Measurements from ENCODE around the gene TMEM106B. TPM values are rescaled to one million over a fixed set of nuclear protein-coding genes. Genes with fewer than 3 reads are reported as not detected.
"Not testable (repeated sequence)": the region's sequence is repeated elsewhere in the genome, so short reads cannot be mapped to it uniquely, and the experiment has no call there.

The TMEM106B gene
- 2.4 TPM for polyA plus RNA-seq (2012; ENCODE audit: low read depth, missing spikeins)

- peak; percentile 97 for FAIRE-seq
- TF ChIP-seq PAX5 (IDR thresholded peaks at IDR 0.05; ENCODE audit: insufficient read depth, low read length, severe bottlenecking) = no peak
- TF ChIP-seq TAF1 (IDR thresholded peaks at IDR 0.05; ENCODE audit: low read depth, low read length) = peak; percentile 12; the same call in 1 of the 2 replicates
- TF ChIP-seq POU2F2 (IDR thresholded peaks at IDR 0.05; ENCODE audit: low read depth, low read length) = no peak
- TF ChIP-seq POLR2A (IDR thresholded peaks at IDR 0.05; ENCODE audit: low read depth, low read length) = peak; percentile 38; the same call in 1 of the 2 replicates
- peak; percentile 68 for DNase-seq (ENCODE audit: insufficient read length, low spot score)
Measured at GRCh38 chr7:12211054-12211710, at the start of gene TMEM106B. TMEM106B (plus strand) TSS chr7:12211294; CDS start chr7:12214811, 3,517 bp downstream.

GRCh38 chr7:12162415-12163113 is 48.5 kb upstream of the TMEM106B start:
- DNase-seq (ENCODE audit: insufficient read length, low spot score) (no peak), FAIRE-seq (no peak)
- TF ChIP-seq POLR2A (IDR thresholded peaks at IDR 0.05; ENCODE audit: low read depth, low read length) = no peak
- TF ChIP-seq POU2F2 (IDR thresholded peaks at IDR 0.05; ENCODE audit: low read depth, low read length) = no peak
- no peak for TF ChIP-seq SPI1 (IDR thresholded peaks at IDR 0.05; ENCODE audit: low read depth, low read length)
- TF ChIP-seq TAF1 (IDR thresholded peaks at IDR 0.05; ENCODE audit: low read depth, low read length) = no peak
- TF ChIP-seq POLR2AphosphoS5 (IDR thresholded peaks at IDR 0.05; ENCODE audit: low read depth, low read length) = no peak
- TF ChIP-seq PAX5 (IDR thresholded peaks at IDR 0.05; ENCODE audit: insufficient read depth, low read length, severe bottlenecking) = no peak

DNA sequence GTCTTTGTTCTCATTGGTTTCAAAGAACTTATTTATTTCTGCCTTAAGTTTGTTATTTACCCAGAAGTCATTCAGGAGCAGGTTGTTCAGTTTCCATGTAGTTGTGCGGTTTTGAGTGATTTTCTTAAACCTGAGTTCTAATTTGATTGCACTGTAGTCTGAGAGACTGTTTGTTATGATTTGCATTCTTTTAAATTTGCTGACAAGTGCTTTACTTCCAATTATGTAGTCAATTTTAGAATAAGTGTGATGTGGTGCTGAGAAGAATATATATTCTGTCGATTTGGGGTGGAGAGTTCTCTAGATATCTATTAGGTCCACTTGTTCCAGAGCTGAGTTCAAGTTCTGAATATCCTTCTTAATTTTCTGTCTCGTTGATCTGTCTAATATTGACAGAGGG is 43.0 kb upstream of the TMEM106B start:
- FAIRE-seq; DNase-seq (ENCODE audit: insufficient read length, low spot score): not testable (repeated sequence)

GRCh38 chr7:12169981-12170820 is 40.9 kb upstream of the TMEM106B start:
- FAIRE-seq; DNase-seq (ENCODE audit: insufficient read length, low spot score): not testable (repeated sequence)

DNA sequence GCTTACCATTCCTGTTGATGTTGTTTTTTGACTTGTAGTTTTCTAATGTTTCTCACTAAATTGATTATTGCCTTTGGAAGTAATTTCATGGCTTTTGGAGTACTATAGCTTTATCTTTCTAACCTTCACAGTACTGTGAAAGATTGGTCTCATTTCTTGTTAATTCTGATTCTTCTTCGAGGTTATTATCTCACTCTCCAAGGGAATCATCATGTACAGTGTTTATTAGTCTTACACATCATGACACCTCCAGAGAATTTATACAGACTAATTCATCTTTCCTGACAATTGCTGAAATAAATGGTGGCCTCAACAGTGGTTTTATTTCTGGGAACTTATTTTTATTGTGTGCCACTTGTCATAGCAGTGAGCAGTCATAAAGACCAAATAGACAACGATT is 37.4 kb upstream of the TMEM106B start:
- FAIRE-seq (no peak), DNase-seq (ENCODE audit: insufficient read length, low spot score) (no peak)
- TF ChIP-seq POU2F2 (IDR thresholded peaks at IDR 0.05; ENCODE audit: low read depth, low read length) = no peak
- TF ChIP-seq POLR2AphosphoS5 (IDR thresholded peaks at IDR 0.05; ENCODE audit: low read depth, low read length) = no peak
- TF ChIP-seq TAF1 (IDR thresholded peaks at IDR 0.05; ENCODE audit: low read depth, low read length) = no peak
- TF ChIP-seq PAX5 (IDR thresholded peaks at IDR 0.05; ENCODE audit: insufficient read depth, low read length, severe bottlenecking) = no peak
- no peak for TF ChIP-seq SPI1 (IDR thresholded peaks at IDR 0.05; ENCODE audit: low read depth, low read length)
- TF ChIP-seq POLR2A (IDR thresholded peaks at IDR 0.05; ENCODE audit: low read depth, low read length) = no peak

- DNase-seq (ENCODE audit: insufficient read length, low spot score) = no peak
- TF ChIP-seq POLR2AphosphoS5 (IDR thresholded peaks at IDR 0.05; ENCODE audit: low read depth, low read length) (no peak), SPI1 (IDR thresholded peaks at IDR 0.05; ENCODE audit: low read depth, low read length) (no peak), TAF1 (IDR thresholded peaks at IDR 0.05; ENCODE audit: low read depth, low read length) (no peak), PAX5 (IDR thresholded peaks at IDR 0.05; ENCODE audit: insufficient read depth, low read length, severe bottlenecking) (no peak), POLR2A (IDR thresholded peaks at IDR 0.05; ENCODE audit: low read depth, low read length) (no peak), POU2F2 (IDR thresholded peaks at IDR 0.05; ENCODE audit: low read depth, low read length) (no peak)
- no peak for FAIRE-seq
Measured at GRCh38 chr7:12174931-12175330, 36.2 kb upstream of the TMEM106B start.

- FAIRE-seq = no peak
- no peak for TF ChIP-seq PAX5 (IDR thresholded peaks at IDR 0.05; ENCODE audit: insufficient read depth, low read length, severe bottlenecking)
- DNase-seq (ENCODE audit: insufficient read length, low spot score) = no peak
Measured at GRCh38 chr7:12178317-12178716, 32.8 kb upstream of the TMEM106B start.

GRCh38 chr7:12194426-12194825 is 16.7 kb upstream of the TMEM106B start:
- TF ChIP-seq POLR2AphosphoS5 (IDR thresholded peaks at IDR 0.05; ENCODE audit: low read depth, low read length) (no peak), TAF1 (IDR thresholded peaks at IDR 0.05; ENCODE audit: low read depth, low read length) (no peak), PAX5 (IDR thresholded peaks at IDR 0.05; ENCODE audit: insufficient read depth, low read length, severe bottlenecking) (no peak), POU2F2 (IDR thresholded peaks at IDR 0.05; ENCODE audit: low read depth, low read length) (no peak), POLR2A (IDR thresholded peaks at IDR 0.05; ENCODE audit: low read depth, low read length) (no peak), SPI1 (IDR thresholded peaks at IDR 0.05; ENCODE audit: low read depth, low read length) (no peak)
- FAIRE-seq = no peak
- no peak for DNase-seq (ENCODE audit: insufficient read length, low spot score)

DNA sequence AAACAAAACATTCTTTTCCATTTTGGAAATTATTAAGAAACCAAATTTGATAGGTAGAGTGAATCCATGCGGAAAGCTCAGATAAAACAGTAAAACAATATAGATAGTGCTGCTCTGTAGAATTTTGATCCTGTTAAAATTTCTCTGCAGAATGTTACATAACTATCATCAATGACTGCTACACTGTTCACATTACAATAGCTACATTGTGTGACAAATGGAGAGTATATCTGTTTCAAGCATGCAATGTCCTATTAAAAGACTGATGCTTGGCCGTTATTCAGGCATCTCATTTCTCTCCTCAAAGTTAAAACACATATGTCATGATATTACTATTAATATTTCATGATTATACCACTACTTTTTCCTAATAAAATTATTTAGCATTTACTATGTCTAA is 14.7 kb upstream of the TMEM106B start:
- DNase-seq (ENCODE audit: insufficient read length, low spot score) (no peak), FAIRE-seq (no peak)
- TF ChIP-seq POLR2A (IDR thresholded peaks at IDR 0.05; ENCODE audit: low read depth, low read length) = no peak
- no peak for TF ChIP-seq PAX5 (IDR thresholded peaks at IDR 0.05; ENCODE audit: insufficient read depth, low read length, severe bottlenecking)
- TF ChIP-seq POU2F2 (IDR thresholded peaks at IDR 0.05; ENCODE audit: low read depth, low read length) = no peak
- TF ChIP-seq POLR2AphosphoS5 (IDR thresholded peaks at IDR 0.05; ENCODE audit: low read depth, low read length) = no peak
- TF ChIP-seq TAF1 (IDR thresholded peaks at IDR 0.05; ENCODE audit: low read depth, low read length) = no peak
- TF ChIP-seq SPI1 (IDR thresholded peaks at IDR 0.05; ENCODE audit: low read depth, low read length) = no peak

DNA sequence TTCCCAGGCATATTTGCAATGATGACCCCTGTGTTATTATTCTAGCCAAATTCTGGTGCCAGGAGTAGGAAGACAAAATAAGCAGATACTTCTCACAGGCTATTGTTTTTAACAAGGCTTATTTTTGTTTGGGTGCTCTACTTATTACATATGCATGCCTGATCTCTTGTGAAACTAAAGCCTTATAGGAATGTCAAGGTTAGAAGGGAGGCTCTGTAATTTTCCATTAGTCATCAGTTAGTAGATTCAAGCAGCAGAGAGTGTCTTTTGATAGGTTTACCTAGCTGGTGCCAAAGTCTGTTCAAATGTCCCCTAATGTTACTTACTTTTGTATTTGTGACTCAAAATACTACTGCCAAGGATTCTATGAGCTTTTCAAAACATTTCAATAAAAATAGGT is 11.7 kb upstream of the TMEM106B start:
- FAIRE-seq (no peak), DNase-seq (ENCODE audit: insufficient read length, low spot score) (no peak)
- TF ChIP-seq POU2F2 (IDR thresholded peaks at IDR 0.05; ENCODE audit: low read depth, low read length) (no peak), SPI1 (IDR thresholded peaks at IDR 0.05; ENCODE audit: low read depth, low read length) (no peak), TAF1 (IDR thresholded peaks at IDR 0.05; ENCODE audit: low read depth, low read length) (no peak), POLR2AphosphoS5 (IDR thresholded peaks at IDR 0.05; ENCODE audit: low read depth, low read length) (no peak), POLR2A (IDR thresholded peaks at IDR 0.05; ENCODE audit: low read depth, low read length) (no peak), PAX5 (IDR thresholded peaks at IDR 0.05; ENCODE audit: insufficient read depth, low read length, severe bottlenecking) (no peak)
